Activated CD4-positive, alpha-beta T cell treated with anti-CD3 and anti-CD28 coated beads, Interleukin-10, Interleukin-2, amounts not matched to agents 100 ng/mL and 50 ng/mL, durations not matched to agents 16 hours and 8 hours (primary cell): ENCODE results near the gene RPIA.

Source experiments
- DNase-seq: peaks from one replicate; pipeline ENCODE4 v3.0.0-alpha.2; 2020

Gene RPIA

DNA sequence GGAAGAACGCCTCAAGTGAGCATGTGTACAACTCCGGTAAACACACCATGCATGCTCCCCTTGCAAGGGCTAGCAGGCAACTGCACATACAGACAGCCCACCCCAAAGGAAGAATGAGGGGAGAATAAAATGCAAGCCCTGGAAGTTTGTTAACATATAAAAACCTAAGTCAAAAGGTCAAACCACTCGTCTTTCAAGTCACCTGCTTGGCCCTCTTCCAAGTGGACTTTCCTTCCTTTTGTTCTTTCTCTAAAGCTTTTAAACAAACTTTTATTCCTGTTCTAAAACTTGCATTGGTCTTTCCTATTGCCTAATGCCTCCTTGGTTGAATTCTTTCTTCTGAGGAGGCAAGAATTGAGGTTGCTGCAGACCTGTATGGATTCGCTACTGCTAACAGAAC lies 5.2 kb upstream of the RPIA start:
- DNase-seq, result no peak

DNA sequence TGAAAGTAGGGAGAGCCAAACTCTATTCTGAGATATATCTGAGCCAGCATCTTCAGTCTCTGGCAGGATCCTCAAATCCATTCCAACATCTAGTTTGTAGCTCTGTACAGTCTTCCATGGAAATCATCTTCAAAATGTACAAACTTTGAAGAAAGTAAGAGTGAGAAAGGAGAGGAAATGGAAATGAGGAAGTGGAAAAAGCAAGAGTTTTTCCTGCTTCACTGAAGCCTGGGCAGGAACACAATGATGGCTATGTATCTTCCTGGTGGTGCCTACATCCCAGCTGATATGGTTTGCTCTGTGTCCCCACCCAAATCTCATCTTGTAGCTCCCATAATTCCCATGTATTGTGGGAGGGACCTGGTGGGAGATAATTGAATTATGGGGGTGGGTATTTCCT lies 4.1 kb upstream of the RPIA start:
- DNase-seq, result no peak

DNA sequence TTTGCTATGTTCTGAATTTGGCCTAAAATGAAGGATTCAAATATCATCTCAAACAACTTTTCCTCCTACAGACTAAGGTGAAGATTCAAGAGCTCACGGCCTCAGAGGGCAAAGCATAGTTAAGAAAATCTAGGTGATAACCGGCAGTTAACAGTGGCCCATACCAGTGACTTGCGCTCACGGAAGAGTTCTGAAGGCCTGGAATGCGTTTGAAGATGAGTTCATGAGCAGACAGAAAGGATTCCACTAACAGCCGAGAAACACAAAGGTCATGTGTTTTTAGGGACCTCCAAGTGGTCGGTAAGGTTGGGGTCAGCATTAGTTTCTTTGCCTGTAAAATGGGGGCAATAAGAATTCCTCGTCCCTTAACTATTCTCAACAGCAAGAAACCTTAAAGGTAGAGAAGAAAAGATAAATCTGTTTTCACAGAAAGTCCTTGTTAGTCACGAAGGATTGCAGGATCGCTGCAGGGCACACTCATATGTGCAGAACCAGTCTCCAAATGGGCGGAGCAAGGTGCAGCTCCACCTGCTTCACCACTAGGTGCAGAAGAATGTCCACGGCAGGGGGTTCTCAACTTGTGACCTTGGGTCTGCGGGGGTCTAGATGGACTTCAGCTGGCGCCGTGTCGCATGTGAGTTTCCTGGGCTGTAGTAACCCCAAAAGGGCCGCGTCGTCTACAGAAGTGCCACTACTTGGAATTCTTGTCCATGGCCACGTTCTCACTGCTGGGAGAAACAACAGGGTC lies 708 bp upstream of the RPIA start:
- DNase-seq, result peak; percentile 57

GRCh38 chr2:88692187-88692586 lies 714 bp downstream of the RPIA start:
- peak; percentile 45 for DNase-seq

DNA sequence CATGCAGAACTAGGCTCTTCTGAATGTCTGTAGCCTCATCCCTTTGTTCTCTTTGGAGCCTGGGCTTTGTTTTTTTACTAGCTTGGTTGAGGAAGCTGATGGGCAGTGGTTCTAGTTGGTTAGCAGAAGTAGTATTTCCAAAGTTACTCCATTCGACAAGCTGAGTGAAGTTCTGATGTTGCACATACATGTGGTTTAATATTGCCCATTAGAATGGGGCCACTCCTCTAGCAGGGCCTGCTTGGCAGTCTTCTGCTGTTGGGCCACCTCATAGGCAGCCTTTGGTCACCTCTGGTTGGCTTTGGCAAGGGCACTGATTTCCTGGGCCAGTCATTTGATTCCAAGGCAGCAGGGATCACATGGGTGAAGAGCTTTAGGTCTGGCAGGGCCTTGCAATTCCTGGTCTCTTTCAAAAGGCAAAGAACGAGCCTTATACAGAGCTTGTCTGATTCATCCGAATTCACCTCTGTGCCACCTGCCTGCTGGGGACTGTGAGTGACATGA lies 2.5 kb downstream of the RPIA start:
- no peak for DNase-seq

- no peak for DNase-seq
These were observed 5.1 kb downstream of the RPIA start for GRCh38 chr2:88696611-88697010.

DNA sequence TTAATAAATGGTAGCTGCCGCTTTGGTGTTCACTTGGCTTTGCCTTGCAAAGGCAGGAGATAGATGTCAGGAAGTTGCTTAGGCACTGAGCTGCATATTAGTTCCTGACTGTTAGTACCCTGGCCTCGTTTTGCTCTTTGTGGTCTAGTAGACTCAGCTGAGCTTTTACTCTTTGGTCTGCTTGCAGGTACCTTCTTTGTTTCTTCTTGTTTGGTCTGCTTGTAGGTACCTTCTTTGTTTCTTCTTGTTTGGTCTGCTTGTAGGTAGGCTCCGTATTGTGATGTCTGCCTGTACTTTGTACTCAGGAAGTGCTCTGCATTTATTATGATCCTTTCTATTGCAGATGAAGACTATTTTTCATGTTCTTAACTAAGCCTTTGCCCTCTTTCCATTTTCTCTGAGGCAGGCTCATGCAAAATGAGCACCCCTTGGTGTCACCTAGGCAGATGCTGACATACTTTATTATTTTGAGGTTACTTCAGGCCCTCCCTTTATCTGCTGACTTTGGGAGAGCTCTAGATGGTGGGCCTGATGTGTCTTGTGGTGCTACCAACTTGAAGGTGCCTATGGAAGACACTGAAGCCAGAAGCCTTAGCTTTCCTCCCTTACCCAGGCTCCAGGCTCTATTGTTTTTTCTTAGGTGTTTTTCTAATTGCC lies 6.0 kb downstream of the RPIA start:
- no peak for DNase-seq

GRCh38 chr2:88698027-88698413 lies 6.5 kb downstream of the RPIA start:
- no peak for DNase-seq

- DNase-seq, result no peak
These were observed 7.2 kb downstream of the RPIA start for GRCh38 chr2:88698498-88699233.

GRCh38 chr2:88707003-88707402 lies 15.5 kb downstream of the RPIA start:
- DNase-seq, result no peak

GRCh38 chr2:88709181-88709631 lies 17.7 kb downstream of the RPIA start:
- no peak for DNase-seq

GRCh38 chr2:88711289-88711688 lies 19.8 kb downstream of the RPIA start:
- no peak for DNase-seq

- no peak for DNase-seq
These were observed 20.4 kb downstream of the RPIA start for GRCh38 chr2:88711897-88712296.

GRCh38 chr2:88713408-88713807 lies 21.9 kb downstream of the RPIA start:
- DNase-seq, result no peak

GRCh38 chr2:88714667-88715066 lies 23.2 kb downstream of the RPIA start:
- no peak for DNase-seq

GRCh38 chr2:88720399-88720798 lies 28.9 kb downstream of the RPIA start:
- DNase-seq, result no peak

DNA sequence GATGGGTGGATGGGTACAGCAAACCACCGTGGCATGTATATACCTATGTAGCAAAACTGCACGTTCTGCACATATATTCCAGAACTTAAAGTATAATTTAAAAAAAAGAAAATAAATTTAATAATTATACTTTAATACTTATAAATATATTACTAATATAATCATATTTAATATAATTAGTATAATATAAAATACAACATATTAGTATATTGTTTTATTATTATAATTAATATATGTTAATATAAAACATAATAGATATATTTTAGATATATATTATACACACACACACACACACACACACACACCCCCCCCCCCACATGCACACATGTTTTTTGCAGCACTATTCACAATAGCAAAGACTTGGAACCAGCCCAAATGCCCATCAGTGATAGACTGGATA lies 29.8 kb downstream of the RPIA start:
- no peak for DNase-seq

- no peak for DNase-seq
These were observed 33.3 kb downstream of the RPIA start for GRCh38 chr2:88724643-88725332.

- peak; percentile 12 for DNase-seq
These were observed 37.7 kb downstream of the RPIA start for GRCh38 chr2:88729061-88729745.

GRCh38 chr2:88733155-88733902 lies 41.9 kb downstream of the RPIA start:
- no peak for DNase-seq

- no peak for DNase-seq
These were observed 43.7 kb downstream of the RPIA start for GRCh38 chr2:88735133-88735532.

GRCh38 chr2:88735853-88736252 lies 44.4 kb downstream of the RPIA start:
- DNase-seq, result peak; percentile 38
